SK-N-DZ (cell line): ENCODE results near the gene UTS2. TPM values are rescaled to one million over a fixed set of nuclear protein-coding genes. Genes with fewer than 3 reads are reported as not detected.

ENCODE experiments used
- DNase-seq: peaks from one replicate; pipeline ENCODE4 v3.0.0-alpha.2; 2015; ENCODE audit warnings: low spot score
- polyA plus RNA-seq, 2 experiments: library from polyadenylated mRNA; depleted of rRNA; stranded (reverse); fragments of >200 nt; gene quantifications; 2 replicates each; pipeline ENCODE4 v1.2.3, GENCODE V29; 2014

The UTS2 gene
- not detected in 2 replicates for polyA plus RNA-seq (2014; cell fraction: cytosol; rRNA removed)
- not detected in 2 replicates for polyA plus RNA-seq (2014; cell fraction: nucleus; rRNA removed)

- no peak for DNase-seq
Measured at GRCh38 chr1:7852804-7853683, at the start of gene UTS2. UTS2 (minus strand) TSS chr1:7853065; CDS start chr1:7853003, 62 bp downstream.

GRCh38 chr1:7899741-7900140 lies 46.9 kb upstream of the UTS2 start:
- DNase-seq, result no peak

- DNase-seq, result no peak
Measured at GRCh38 chr1:7898962-7899361, 46.1 kb upstream of the UTS2 start.

GRCh38 chr1:7896994-7897393 lies 44.1 kb upstream of the UTS2 start:
- no peak for DNase-seq

GRCh38 chr1:7893529-7894180 lies 40.8 kb upstream of the UTS2 start:
- no peak for DNase-seq

- DNase-seq, result no peak
Measured at GRCh38 chr1:7891804-7892203, 38.9 kb upstream of the UTS2 start.

- no peak for DNase-seq
Measured at GRCh38 chr1:7890853-7891252, 38.0 kb upstream of the UTS2 start.

- DNase-seq, result no peak
Measured at GRCh38 chr1:7888248-7889081, 35.6 kb upstream of the UTS2 start.

GRCh38 chr1:7886405-7886745 lies 33.5 kb upstream of the UTS2 start:
- DNase-seq, result no peak

GRCh38 chr1:7885513-7886404 lies 32.9 kb upstream of the UTS2 start:
- DNase-seq, result no peak

- DNase-seq, result no peak
Measured at GRCh38 chr1:7884757-7885156, 31.9 kb upstream of the UTS2 start.

- no peak for DNase-seq
Measured at GRCh38 chr1:7879228-7879627, 26.4 kb upstream of the UTS2 start.

GRCh38 chr1:7878027-7878426 lies 25.2 kb upstream of the UTS2 start:
- no peak for DNase-seq

- no peak for DNase-seq
Measured at GRCh38 chr1:7873801-7874795, 21.2 kb upstream of the UTS2 start.

GRCh38 chr1:7871136-7871535 lies 18.3 kb upstream of the UTS2 start:
- DNase-seq, result no peak

- DNase-seq, result no peak
Measured at GRCh38 chr1:7869136-7869920, 16.5 kb upstream of the UTS2 start.

- DNase-seq, result peak; percentile 54
Measured at GRCh38 chr1:7868070-7868780, 15.4 kb upstream of the UTS2 start.

- DNase-seq, result no peak
Measured at GRCh38 chr1:7865978-7866377, 13.1 kb upstream of the UTS2 start.
